Transverse colon (tissue), 3 donors: ENCODE data around the gene PRM1.

Source experiments
- CTCF ChIP-seq, 5 experiments: fragments of 200-600 bp in 3 of 5; fragments of 450-650 bp in 2 of 5; sonication (generic) in 3 of 5; IDR thresholded peaks; 1 replicate in 2 of 5; 2 replicates in 3 of 5; pipeline ENCODE4 v1.5.1; 2016 to 2017; ENCODE audit warnings: antibody characterized with exemption in 5 of 5, inconsistent platforms in 3 of 5, mild to moderate bottlenecking in 2 of 5, moderate library complexity in 1 of 5
- EP300 ChIP-seq: sonication (generic); formaldehyde crosslinking; IDR thresholded peaks from one replicate; pipeline ENCODE4 v1.6.1; 2017; ENCODE audit warnings: antibody characterized with exemption, low read depth

DNA sequence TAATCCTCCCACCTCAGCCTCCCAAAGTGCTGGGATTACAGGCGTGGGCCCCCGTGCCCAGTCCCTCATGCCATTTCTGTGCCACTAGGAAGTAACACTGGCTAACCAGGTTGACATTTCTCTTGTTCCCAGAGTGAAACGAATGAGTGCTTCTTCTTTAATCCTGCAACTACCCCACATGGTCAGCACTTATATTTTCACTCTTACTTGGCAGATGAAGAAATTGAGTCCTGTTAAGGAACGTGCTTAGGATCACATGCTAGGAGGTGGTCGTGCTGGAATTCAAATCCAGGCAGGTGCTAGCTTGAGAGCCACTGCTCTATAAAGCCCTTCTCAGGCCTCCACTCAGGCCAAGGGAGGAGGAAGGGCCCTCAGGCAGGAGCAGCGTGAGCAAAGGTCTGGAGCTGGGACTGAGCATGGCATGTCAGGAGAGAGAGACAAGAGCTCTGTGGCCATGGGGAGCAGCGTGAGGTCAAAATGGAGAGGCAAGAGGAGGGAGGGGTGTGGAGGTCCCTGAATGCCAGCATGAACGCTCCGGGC lies 45.7 kb upstream of the PRM1 start:
- TF ChIP-seq CTCF (IDR thresholded peaks at IDR 0.05): no peak
- no peak for TF ChIP-seq EP300
